Gastroesophageal sphincter (tissue), 3 donors: ENCODE results near the gene DIAPH2.

Source experiments
- CTCF ChIP-seq, 4 experiments: fragments of 200-600 bp in 2 of 4; fragments of 450-650 bp in 2 of 4; sonication (generic) in 1 of 4; IDR thresholded peaks; one replicate each; pipeline ENCODE4 v1.5.1; 2017 to 2019; ENCODE audit warnings: antibody characterized with exemption in 4 of 4, mild to moderate bottlenecking in 2 of 4, moderate library complexity in 2 of 4
- EP300 ChIP-seq: sonication (generic); formaldehyde crosslinking; IDR thresholded peaks from one replicate; pipeline ENCODE4 v1.6.1; 2017; ENCODE audit warnings: antibody characterized with exemption, mild to moderate bottlenecking
- POLR2A ChIP-seq, 2 donors: fragments of 450-650 bp; IDR thresholded peaks; one replicate each; pipeline ENCODE4 v1.6.1; 2017; ENCODE audit warnings: antibody characterized with exemption in 2 of 2, mild to moderate bottlenecking in 2 of 2, moderate library complexity in 1 of 2
- POLR2AphosphoS5 ChIP-seq: sonication (generic); formaldehyde crosslinking; IDR thresholded peaks from one replicate; pipeline ENCODE4 v1.6.1; 2017; ENCODE audit warnings: antibody characterized with exemption

- TF ChIP-seq CTCF (IDR thresholded peaks at IDR 0.05) (no peak), POLR2A (IDR thresholded peaks at IDR 0.05) (no peak), POLR2AphosphoS5 (no peak), EP300 (no peak)
These were observed 68.6 kb downstream of the DIAPH2 start for GRCh38 chrX:96753230-96753629.
